A673 (cell line): ENCODE measurements around the gene SEMA3E. TPM values are rescaled to one million over a fixed set of nuclear protein-coding genes. Genes with fewer than 3 reads are reported as not detected.
A peak's percentile ranks its signal among the peaks of the same experiment; 100 is the strongest.

ENCODE experiments used
- BruUV-seq: library from RNA; stranded (reverse); fragments of 400-500 nt; replicated peaks from 2 replicates; lab custom pipeline; 2021; lab: Mats Ljungman, UMichigan
- CTCF ChIA-PET: fragments of 300-600 bp; sonication (Branson Sonifier 250); formaldehyde crosslinking; loops from one replicate; lab custom pipeline; 2022; ENCODE audit warnings: antibody characterized with exemption; lab: Charles Lee
- POLR2A ChIA-PET: fragments of 300-600 bp; sonication (Branson Sonifier 250); formaldehyde crosslinking; loops from one replicate; lab custom pipeline; 2022; ENCODE audit warnings: antibody characterized with exemption; ENCODE audit not compliant: low non-redundant PET; lab: Charles Lee
- DNase-seq: peaks from one replicate; pipeline ENCODE4 v3.0.0-alpha.2; 2015; ENCODE audit warnings: low spot score
- H3K27ac ChIP-seq: fragments of 200-600 bp; sonication (generic); 2 replicates; pipeline ENCODE4 v1.5.1; 2016; ENCODE audit warnings: mixed run types, low read depth, mild to moderate bottlenecking, mixed read lengths, antibody characterized with exemption, low read length; ENCODE audit not compliant: poor library complexity, severe bottlenecking
- H3K27me3 ChIP-seq: fragments of 200-600 bp; sonication (generic); replicated peaks from 2 replicates; pipeline ENCODE4 v1.6.1; 2017; ENCODE audit warnings: mixed run types, low read depth, mild to moderate bottlenecking, mixed read lengths, antibody characterized with exemption, low read length; ENCODE audit not compliant: insufficient read depth, poor library complexity
- H3K36me3 ChIP-seq: fragments of 200-600 bp; sonication (generic); 2 replicates; pipeline ENCODE4 v1.6.1; 2016; ENCODE audit warnings: mixed run types, mild to moderate bottlenecking, mixed read lengths, antibody characterized with exemption, low read length; ENCODE audit not compliant: insufficient read depth, poor library complexity, severe bottlenecking
- H3K4me1 ChIP-seq: fragments of 200-600 bp; sonication (generic); 2 replicates; pipeline ENCODE4 v1.6.1; 2017; ENCODE audit warnings: mixed run types, mild to moderate bottlenecking, mixed read lengths, antibody characterized with exemption, low read length; ENCODE audit not compliant: insufficient read depth, poor library complexity, severe bottlenecking
- H3K4me3 ChIP-seq: fragments of 200-600 bp; sonication (generic); 2 replicates; pipeline ENCODE4 v1.5.1; 2016; ENCODE audit warnings: low read depth, mixed run types, mild to moderate bottlenecking, mixed read lengths, low read length; ENCODE audit not compliant: poor library complexity, severe bottlenecking
- H3K9me3 ChIP-seq: fragments of 200-600 bp; sonication (generic); 2 replicates; pipeline ENCODE4 v1.6.1; 2016; ENCODE audit warnings: mixed run types, low read depth, mild to moderate bottlenecking, mixed read lengths, antibody characterized with exemption, low read length; ENCODE audit not compliant: poor library complexity, severe bottlenecking
- EZH2 ChIP-seq: fragments of 200-600 bp; sonication (generic); IDR thresholded peaks from 2 replicates; pipeline ENCODE4 v1.6.1; 2017; ENCODE audit warnings: borderline replicate concordance, low read depth, mild to moderate bottlenecking, mixed read lengths, antibody characterized with exemption, low read length; ENCODE audit not compliant: poor library complexity, severe bottlenecking
- intact Hi-C: fragments of 100-400 bp; cut with micrococcal nuclease; formaldehyde crosslinking; loops from one replicate; pipeline ENCODE4 v1.10.0; 2022; ENCODE audit not compliant: unreplicated experiment
- total RNA-seq: library from RNA; stranded (reverse); gene quantifications from 2 replicates; pipeline ENCODE4 v1.2.3, GENCODE V29; 2021
- TF ChIP-seq, protein P1 (sequence below): fragments of 300-800, 200-600 bp; sonication (generic); conservative IDR thresholded peaks from 2 replicates; pipeline ENCODE4 v1.5.1; 2017; ENCODE audit warnings: low read depth, mild to moderate bottlenecking, antibody characterized with exemption, low read length, moderate library complexity, mixed read lengths

SEMA3E gene
- total RNA-seq, 1 experiment from 2014 or later = not detected

DNA sequence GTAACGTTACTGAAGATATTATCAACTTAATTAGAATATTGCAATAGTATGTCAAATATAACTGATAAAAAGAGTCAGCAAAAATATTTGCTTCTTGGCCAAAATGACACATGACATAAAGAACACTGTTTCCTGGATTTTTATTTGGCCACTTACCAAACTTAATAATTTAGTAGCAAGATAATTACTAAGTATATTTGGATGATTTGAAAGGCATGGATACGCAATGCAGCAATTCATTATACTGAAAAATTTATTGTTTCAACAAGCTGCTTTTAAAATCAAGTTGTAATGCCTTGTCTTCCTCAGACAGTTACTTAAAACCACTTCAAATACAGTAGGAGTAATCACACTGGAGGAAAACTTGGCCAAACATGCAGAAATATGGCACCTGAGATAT, 234.0 kb downstream of the SEMA3E start:
- no TSS peak for BruUV-seq
- Histone ChIP-seq H3K27me3 (peaks cover 39% of the 10 kb centered on the region), H3K4me3 (no peak overlapping the region), H3K4me1 (no peaks in the 10 kb centered on the region), H3K36me3 (no peaks in the 10 kb centered on the region), H3K27ac (no peak overlapping the region), H3K9me3 (no peaks in the 10 kb centered on the region)
- POLR2A ChIA-PET = no interaction called here
- intact Hi-C loops = no loop called here
- CTCF ChIA-PET = no interaction called here
- DNase-seq = no peak
- TF ChIP-seq, protein P1, sequence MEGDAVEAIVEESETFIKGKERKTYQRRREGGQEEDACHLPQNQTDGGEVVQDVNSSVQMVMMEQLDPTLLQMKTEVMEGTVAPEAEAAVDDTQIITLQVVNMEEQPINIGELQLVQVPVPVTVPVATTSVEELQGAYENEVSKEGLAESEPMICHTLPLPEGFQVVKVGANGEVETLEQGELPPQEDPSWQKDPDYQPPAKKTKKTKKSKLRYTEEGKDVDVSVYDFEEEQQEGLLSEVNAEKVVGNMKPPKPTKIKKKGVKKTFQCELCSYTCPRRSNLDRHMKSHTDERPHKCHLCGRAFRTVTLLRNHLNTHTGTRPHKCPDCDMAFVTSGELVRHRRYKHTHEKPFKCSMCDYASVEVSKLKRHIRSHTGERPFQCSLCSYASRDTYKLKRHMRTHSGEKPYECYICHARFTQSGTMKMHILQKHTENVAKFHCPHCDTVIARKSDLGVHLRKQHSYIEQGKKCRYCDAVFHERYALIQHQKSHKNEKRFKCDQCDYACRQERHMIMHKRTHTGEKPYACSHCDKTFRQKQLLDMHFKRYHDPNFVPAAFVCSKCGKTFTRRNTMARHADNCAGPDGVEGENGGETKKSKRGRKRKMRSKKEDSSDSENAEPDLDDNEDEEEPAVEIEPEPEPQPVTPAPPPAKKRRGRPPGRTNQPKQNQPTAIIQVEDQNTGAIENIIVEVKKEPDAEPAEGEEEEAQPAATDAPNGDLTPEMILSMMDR = no peak
- TF ChIP-seq EZH2 = no peak

DNA sequence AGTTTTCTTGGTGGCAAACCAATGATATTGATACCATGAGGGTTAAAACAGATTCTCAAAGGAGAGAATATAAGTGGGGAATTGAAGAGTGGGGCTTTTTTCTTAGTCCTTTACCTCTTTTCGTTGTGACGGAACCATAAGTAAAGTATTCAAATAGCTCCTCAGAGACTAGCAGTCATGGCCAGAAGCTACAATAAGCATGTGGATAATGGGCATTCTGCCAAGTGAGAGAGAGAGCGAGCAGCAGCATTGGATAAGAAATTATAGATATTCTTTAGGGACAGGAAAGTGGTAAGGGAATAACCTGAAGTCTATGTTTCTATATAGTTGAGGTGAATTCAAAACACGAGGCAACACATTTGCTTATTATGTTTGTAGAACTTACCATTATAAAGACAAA, 235.1 kb downstream of the SEMA3E start:
- intact Hi-C loops = no loop called here
- H3K27ac ChIP-seq = no peak overlapping the region
- POLR2A ChIA-PET = no interaction called here
- peak; percentile 56 for DNase-seq
- no peaks in the 10 kb centered on the region for H3K4me1 ChIP-seq
- no peaks in the 10 kb centered on the region for H3K36me3 ChIP-seq
- H3K4me3 ChIP-seq = no peak overlapping the region
- CTCF ChIA-PET = no interaction called here
- no peaks in the 10 kb centered on the region for H3K9me3 ChIP-seq
- BruUV-seq = no TSS peak
- peaks cover 39% of the 10 kb centered on the region for H3K27me3 ChIP-seq
- TF ChIP-seq, protein P1 = no peak
- TF ChIP-seq EZH2 = no peak

DNA sequence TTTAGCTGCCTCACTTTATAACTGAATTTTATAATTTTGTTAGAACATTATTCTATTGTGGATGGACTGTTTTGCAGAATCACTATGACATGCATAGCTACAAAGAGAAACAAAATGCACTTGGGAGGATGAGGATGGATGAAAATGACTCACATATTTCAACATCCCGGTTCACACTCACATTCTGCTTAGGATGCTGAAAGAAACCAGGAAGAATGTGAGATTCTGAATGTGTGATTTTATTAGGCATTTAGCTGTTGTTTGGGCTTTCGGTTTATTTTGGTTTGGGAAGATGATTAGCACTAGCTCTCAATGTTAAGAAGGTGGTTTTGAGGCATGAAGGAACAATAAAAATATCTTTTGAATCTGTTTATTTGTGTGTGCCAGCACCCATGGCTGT, 235.5 kb downstream of the SEMA3E start:
- no peaks in the 10 kb centered on the region for H3K4me1 ChIP-seq
- TF ChIP-seq EZH2 = no peak
- TF ChIP-seq, protein P1 = no peak
- H3K4me3 ChIP-seq = no peak overlapping the region
- no peak for DNase-seq
- no TSS peak for BruUV-seq
- no peaks in the 10 kb centered on the region for H3K36me3 ChIP-seq
- no peak overlapping the region for H3K27ac ChIP-seq
- H3K9me3 ChIP-seq = no peaks in the 10 kb centered on the region
- ChIA-PET POLR2A (no interaction called here), CTCF (no interaction called here)
- H3K27me3 ChIP-seq = peaks cover 40% of the 10 kb centered on the region
- intact Hi-C loops = no loop called here
